HepG2 (cell line): Measurements from ENCODE around the gene PRMT2. TPM values are rescaled to one million over a fixed set of nuclear protein-coding genes. Genes with fewer than 3 reads are reported as not detected.

Source experiments
- FOXC1 ChIP-seq: sonication (generic); formaldehyde crosslinking; IDR thresholded peaks from 2 replicates; pipeline ENCODE4 v1.8.0; 2022; ENCODE audit warnings: mild to moderate bottlenecking, missing genetic modification reagents, borderline replicate concordance
- GABPB1 ChIP-seq: IDR thresholded peaks from 2 replicates; pipeline ENCODE4 v1.6.1; 2016; ENCODE audit warnings: mild to moderate bottlenecking, missing genetic modification reagents, moderate library complexity, missing compliant biosample characterization
- HMG20A ChIP-seq: IDR thresholded peaks from 2 replicates; pipeline ENCODE4 v1.6.1; 2016; ENCODE audit warnings: borderline replicate concordance
- HNRNPK ChIP-seq: fragments of 200-400 bp; formaldehyde crosslinking; IDR thresholded peaks from 2 replicates; pipeline ENCODE4 v1.6.1; 2018; ENCODE audit warnings: low read length, low read depth, moderate library complexity, mild to moderate bottlenecking; ENCODE audit not compliant: poor library complexity, severe bottlenecking
- HNRNPLL ChIP-seq: fragments of 200-400 bp; formaldehyde crosslinking; IDR thresholded peaks from 2 replicates; pipeline ENCODE4 v1.6.1; 2017; ENCODE audit warnings: mild to moderate bottlenecking, low read depth, low read length; ENCODE audit not compliant: poor library complexity, severe bottlenecking
- HOXA7 ChIP-seq: sonication (generic); formaldehyde crosslinking; IDR thresholded peaks from 2 replicates; pipeline ENCODE4 v1.8.1; 2022; ENCODE audit warnings: mild to moderate bottlenecking, missing genetic modification reagents, moderate library complexity
- MYC ChIP-seq: sonication (generic); formaldehyde crosslinking; IDR thresholded peaks from 2 replicates; pipeline ENCODE4 v1.9.0; 2021; ENCODE audit warnings: missing genetic modification reagents, borderline replicate concordance
- SUZ12 ChIP-seq: fragments of 150-350 bp; IDR thresholded peaks from 2 replicates; pipeline ENCODE4 v1.6.1; 2014; ENCODE audit warnings: low read depth, low read length
- polyA plus RNA-seq, 8 experiments: library from polyadenylated mRNA; depleted of rRNA in 3 of 8; stranded (reverse) in 7 of 8; unstranded in 1 of 8; fragments of >200 nt; fragmentation: Illumina TruSeq in 4 of 8; extraction: Trizol in 4 of 8; gene quantifications; 2 replicates each; pipeline versions ENCODE4 v1.2.1 to v1.2.3, GENCODE V29; 2011 to 2016; ENCODE audit warnings: low read depth in 4 of 8, missing spikeins in 1 of 8, mixed read lengths in 1 of 8; ENCODE audit not compliant: insufficient read depth in 1 of 8
- total RNA-seq, 5 experiments: library from RNA; depleted of rRNA; stranded (reverse); fragments of >200 nt; fragmentation: Illumina TruSeq; extraction: Trizol; gene quantifications; 2 replicates each; pipeline ENCODE4 v1.2.3, GENCODE V29; 2016; ENCODE audit warnings: low read depth in 1 of 5
- TF ChIP-seq, protein P1 (sequence below): sonication (generic); formaldehyde crosslinking; IDR thresholded peaks from 2 replicates; pipeline ENCODE4 v1.4.0; 2020; ENCODE audit warnings: mild to moderate bottlenecking, missing genetic modification reagents, borderline replicate concordance
- TF ChIP-seq, protein P2 (sequence below): sonication (generic); formaldehyde crosslinking; conservative IDR thresholded peaks from 2 replicates; pipeline ENCODE4 v1.4.0; 2020; ENCODE audit warnings: missing genetic modification reagents
- TF ChIP-seq, protein P3 (sequence below): sonication (generic); formaldehyde crosslinking; IDR thresholded peaks from 2 replicates; pipeline ENCODE4 v1.4.0; 2020; ENCODE audit warnings: low read depth, mild to moderate bottlenecking, missing genetic modification reagents
- TF ChIP-seq, protein P4 (sequence below): sonication (generic); formaldehyde crosslinking; IDR thresholded peaks from 2 replicates; pipeline ENCODE4 v1.5.1; 2020; ENCODE audit warnings: mild to moderate bottlenecking, missing genetic modification reagents, moderate library complexity

PRMT2 gene
- total and polyA plus RNA-seq, 2 of the 13 experiments (the other 11 are each of a cell fraction or from before 2014, with no cell fraction given), result 54.4 to 78.8 TPM

DNA sequence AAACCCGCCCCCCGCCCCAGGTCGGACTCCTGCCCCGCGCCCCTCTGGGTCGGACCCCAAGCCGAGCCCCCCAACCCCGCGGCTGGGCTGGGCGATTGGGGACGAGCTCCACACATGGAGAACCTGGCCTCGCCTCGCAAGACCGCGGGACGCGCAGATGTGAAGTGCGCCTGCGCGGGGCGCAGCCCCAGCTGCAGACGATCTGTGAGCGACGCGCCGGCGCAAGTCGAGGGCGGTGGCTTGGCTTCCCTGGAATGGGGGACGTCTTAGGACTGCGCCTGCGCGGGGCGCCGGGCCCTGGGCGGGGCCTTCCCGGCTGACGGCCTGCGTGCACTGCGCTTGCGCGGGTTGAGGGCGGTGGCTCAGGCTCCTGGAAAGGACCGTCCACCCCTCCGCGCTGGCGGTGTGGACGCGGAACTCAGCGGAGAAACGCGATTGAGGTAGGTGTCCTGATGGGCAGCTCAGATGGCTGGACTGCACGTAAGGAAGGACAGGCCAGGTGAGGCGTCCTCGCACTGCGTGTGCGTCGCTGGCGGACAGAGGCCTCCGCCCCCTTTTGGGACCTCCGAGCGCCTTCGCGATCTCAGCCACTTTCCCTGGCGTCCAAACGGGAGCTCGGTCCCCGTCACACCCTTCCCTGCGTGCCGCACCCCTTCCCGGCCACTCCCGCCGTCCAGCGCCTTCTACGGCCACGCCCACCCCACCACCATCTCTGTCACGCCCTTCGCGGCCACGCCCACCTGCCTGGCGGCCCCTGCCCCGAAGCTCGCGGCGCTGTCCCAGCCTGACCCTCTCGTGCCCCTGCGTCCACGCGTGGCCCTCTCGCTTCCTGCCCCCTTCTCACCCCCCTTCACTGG lies at the start of gene PRMT2 (continued):
- TF ChIP-seq GABPB1 (CRISPR knock-in tag) (peak; percentile 69), MYC (peak; percentile 66; the same call in 1 of the 2 replicates), HOXA7 (CRISPR knock-in tag) (no peak), SUZ12 (no peak), FOXC1 (CRISPR knock-in tag) (peak; percentile 95), HNRNPLL (peak; percentile 68), HMG20A (CRISPR knock-in tag) (0 out of 2 replicates have a peak, but pooled peaks have one; percentile 21), HNRNPK (peak; percentile 97)
- TF ChIP-seq, protein P1, sequence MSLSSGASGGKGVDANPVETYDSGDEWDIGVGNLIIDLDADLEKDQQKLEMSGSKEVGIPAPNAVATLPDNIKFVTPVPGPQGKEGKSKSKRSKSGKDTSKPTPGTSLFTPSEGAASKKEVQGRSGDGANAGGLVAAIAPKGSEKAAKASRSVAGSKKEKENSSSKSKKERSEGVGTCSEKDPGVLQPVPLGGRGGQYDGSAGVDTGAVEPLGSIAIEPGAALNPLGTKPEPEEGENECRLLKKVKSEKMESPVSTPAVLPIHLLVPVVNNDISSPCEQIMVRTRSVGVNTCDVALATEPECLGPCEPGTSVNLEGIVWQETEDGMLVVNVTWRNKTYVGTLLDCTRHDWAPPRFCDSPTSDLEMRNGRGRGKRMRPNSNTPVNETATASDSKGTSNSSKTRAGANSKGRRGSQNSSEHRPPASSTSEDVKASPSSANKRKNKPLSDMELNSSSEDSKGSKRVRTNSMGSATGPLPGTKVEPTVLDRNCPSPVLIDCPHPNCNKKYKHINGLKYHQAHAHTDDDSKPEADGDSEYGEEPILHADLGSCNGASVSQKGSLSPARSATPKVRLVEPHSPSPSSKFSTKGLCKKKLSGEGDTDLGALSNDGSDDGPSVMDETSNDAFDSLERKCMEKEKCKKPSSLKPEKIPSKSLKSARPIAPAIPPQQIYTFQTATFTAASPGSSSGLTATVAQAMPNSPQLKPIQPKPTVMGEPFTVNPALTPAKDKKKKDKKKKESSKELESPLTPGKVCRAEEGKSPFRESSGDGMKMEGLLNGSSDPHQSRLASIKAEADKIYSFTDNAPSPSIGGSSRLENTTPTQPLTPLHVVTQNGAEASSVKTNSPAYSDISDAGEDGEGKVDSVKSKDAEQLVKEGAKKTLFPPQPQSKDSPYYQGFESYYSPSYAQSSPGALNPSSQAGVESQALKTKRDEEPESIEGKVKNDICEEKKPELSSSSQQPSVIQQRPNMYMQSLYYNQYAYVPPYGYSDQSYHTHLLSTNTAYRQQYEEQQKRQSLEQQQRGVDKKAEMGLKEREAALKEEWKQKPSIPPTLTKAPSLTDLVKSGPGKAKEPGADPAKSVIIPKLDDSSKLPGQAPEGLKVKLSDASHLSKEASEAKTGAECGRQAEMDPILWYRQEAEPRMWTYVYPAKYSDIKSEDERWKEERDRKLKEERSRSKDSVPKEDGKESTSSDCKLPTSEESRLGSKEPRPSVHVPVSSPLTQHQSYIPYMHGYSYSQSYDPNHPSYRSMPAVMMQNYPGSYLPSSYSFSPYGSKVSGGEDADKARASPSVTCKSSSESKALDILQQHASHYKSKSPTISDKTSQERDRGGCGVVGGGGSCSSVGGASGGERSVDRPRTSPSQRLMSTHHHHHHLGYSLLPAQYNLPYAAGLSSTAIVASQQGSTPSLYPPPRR (CRISPR knock-in tag), result peak; percentile 68
- TF ChIP-seq, protein P2, sequence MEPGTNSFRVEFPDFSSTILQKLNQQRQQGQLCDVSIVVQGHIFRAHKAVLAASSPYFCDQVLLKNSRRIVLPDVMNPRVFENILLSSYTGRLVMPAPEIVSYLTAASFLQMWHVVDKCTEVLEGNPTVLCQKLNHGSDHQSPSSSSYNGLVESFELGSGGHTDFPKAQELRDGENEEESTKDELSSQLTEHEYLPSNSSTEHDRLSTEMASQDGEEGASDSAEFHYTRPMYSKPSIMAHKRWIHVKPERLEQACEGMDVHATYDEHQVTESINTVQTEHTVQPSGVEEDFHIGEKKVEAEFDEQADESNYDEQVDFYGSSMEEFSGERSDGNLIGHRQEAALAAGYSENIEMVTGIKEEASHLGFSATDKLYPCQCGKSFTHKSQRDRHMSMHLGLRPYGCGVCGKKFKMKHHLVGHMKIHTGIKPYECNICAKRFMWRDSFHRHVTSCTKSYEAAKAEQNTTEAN (CRISPR knock-in tag), result no peak; the same call in 1 of the 2 replicates
- TF ChIP-seq, protein P3, sequence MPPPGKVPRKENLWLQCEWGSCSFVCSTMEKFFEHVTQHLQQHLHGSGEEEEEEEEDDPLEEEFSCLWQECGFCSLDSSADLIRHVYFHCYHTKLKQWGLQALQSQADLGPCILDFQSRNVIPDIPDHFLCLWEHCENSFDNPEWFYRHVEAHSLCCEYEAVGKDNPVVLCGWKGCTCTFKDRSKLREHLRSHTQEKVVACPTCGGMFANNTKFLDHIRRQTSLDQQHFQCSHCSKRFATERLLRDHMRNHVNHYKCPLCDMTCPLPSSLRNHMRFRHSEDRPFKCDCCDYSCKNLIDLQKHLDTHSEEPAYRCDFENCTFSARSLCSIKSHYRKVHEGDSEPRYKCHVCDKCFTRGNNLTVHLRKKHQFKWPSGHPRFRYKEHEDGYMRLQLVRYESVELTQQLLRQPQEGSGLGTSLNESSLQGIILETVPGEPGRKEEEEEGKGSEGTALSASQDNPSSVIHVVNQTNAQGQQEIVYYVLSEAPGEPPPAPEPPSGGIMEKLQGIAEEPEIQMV (CRISPR knock-in tag), result peak; percentile 79; the same call in 1 of the 2 replicates
- TF ChIP-seq, protein P4, sequence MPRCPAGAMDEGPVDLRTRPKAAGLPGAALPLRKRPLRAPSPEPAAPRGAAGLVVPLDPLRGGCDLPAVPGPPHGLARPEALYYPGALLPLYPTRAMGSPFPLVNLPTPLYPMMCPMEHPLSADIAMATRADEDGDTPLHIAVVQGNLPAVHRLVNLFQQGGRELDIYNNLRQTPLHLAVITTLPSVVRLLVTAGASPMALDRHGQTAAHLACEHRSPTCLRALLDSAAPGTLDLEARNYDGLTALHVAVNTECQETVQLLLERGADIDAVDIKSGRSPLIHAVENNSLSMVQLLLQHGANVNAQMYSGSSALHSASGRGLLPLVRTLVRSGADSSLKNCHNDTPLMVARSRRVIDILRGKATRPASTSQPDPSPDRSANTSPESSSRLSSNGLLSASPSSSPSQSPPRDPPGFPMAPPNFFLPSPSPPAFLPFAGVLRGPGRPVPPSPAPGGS (CRISPR knock-in tag), result peak; percentile 70; the same call in 1 of the 2 replicates
